Activated CD4-positive, CD25-positive, alpha-beta regulatory T cell treated with anti-CD3 and anti-CD28 coated beads, Interleukin-2, amount 50 U/mL, for 72 hours (primary cell): ENCODE data around the gene PRKCQ.
"Not testable (repeated sequence)": the region's sequence is repeated elsewhere in the genome, so short reads cannot be mapped to it uniquely, and the experiment has no call there.

ENCODE experiments used
- DNase-seq: peaks from one replicate; pipeline ENCODE4 v3.0.0; 2021

The PRKCQ gene

GRCh38 chr10:6401558-6402348, 178.3 kb downstream of the PRKCQ start:
- no peak for DNase-seq

- DNase-seq = no peak
Observed at GRCh38 chr10:6400821-6401465, 179.1 kb downstream of the PRKCQ start.

GRCh38 chr10:6400331-6400730, 179.7 kb downstream of the PRKCQ start:
- DNase-seq = no peak

- no peak for DNase-seq
Observed at GRCh38 chr10:6399879-6400278, 180.2 kb downstream of the PRKCQ start.

GRCh38 chr10:6399231-6399741, 180.8 kb downstream of the PRKCQ start:
- DNase-seq = no peak

GRCh38 chr10:6398399-6398798, 181.7 kb downstream of the PRKCQ start:
- DNase-seq = no peak

GRCh38 chr10:6396652-6397051, 183.4 kb downstream of the PRKCQ start:
- no peak for DNase-seq

- DNase-seq = no peak
Observed at GRCh38 chr10:6396226-6396625, 183.8 kb downstream of the PRKCQ start.

GRCh38 chr10:6395606-6396005, 184.5 kb downstream of the PRKCQ start:
- DNase-seq = no peak

GRCh38 chr10:6394084-6394483, 186.0 kb downstream of the PRKCQ start:
- DNase-seq = no peak

- DNase-seq = no peak
Observed at GRCh38 chr10:6393168-6393567, 186.9 kb downstream of the PRKCQ start.

GRCh38 chr10:6390213-6390845, 189.7 kb downstream of the PRKCQ start:
- no peak for DNase-seq

GRCh38 chr10:6388261-6388893, 191.7 kb downstream of the PRKCQ start:
- DNase-seq = no peak

GRCh38 chr10:6386960-6387359, 193.1 kb downstream of the PRKCQ start:
- DNase-seq = no peak

- DNase-seq = no peak
Observed at GRCh38 chr10:6386346-6386745, 193.7 kb downstream of the PRKCQ start.

- no peak for DNase-seq
Observed at GRCh38 chr10:6385665-6386064, 194.4 kb downstream of the PRKCQ start.

- no peak for DNase-seq
Observed at GRCh38 chr10:6384847-6385246, 195.2 kb downstream of the PRKCQ start.

GRCh38 chr10:6384031-6384430, 196.0 kb downstream of the PRKCQ start:
- no peak for DNase-seq

- no peak for DNase-seq
Observed at GRCh38 chr10:6383096-6383812, 196.8 kb downstream of the PRKCQ start.

- no peak for DNase-seq
Observed at GRCh38 chr10:6382081-6382480, 198.0 kb downstream of the PRKCQ start.

- DNase-seq = not testable (repeated sequence)
Observed at GRCh38 chr10:6380478-6380877, 199.6 kb downstream of the PRKCQ start.

GRCh38 chr10:6379015-6379776, 200.9 kb downstream of the PRKCQ start:
- DNase-seq = no peak
